ENCODE data around the gene CTNNA3. TPM values are rescaled to one million over a fixed set of nuclear protein-coding genes. Genes with fewer than 3 reads are reported as not detected.

The CTNNA3 gene
- polyA plus RNA-seq, 1 experiment: 0.26 TPM

GRCh38 chr10:67087135-67087425 lies 608.9 kb downstream of the CTNNA3 start:
- POLR2A ChIA-PET: no interaction called here
- no peak for DNase-seq (ENCODE audit: low read depth, low spot score)

GRCh38 chr10:67086327-67087134 lies 609.5 kb downstream of the CTNNA3 start:
- no peak for DNase-seq (ENCODE audit: low read depth, low spot score)
- Histone ChIP-seq H3K9me3 (ENCODE audit: control insufficient read depth, insufficient read depth, low read length) (no peaks in the 10 kb centered on the region), H3K4me3 (ENCODE audit: low read depth, low read length) (no peak overlapping the region), H3K27ac (ENCODE audit: low read depth, low read length) (no peak overlapping the region), H3K27me3 (ENCODE audit: control insufficient read depth, insufficient read depth, low read length) (no peaks in the 10 kb centered on the region)
- ChIA-PET CTCF (no interaction called here), POLR2A (no interaction called here)
- TF ChIP-seq CTCF (IDR thresholded peaks at IDR 0.05; ENCODE audit: low read depth, low read length): no peak

More at GRCh38 chr10:67087135-67087425, 608.9 kb downstream of the CTNNA3 start:
- no peak overlapping the region for H3K27ac ChIP-seq (ENCODE audit: low read depth, low read length)
- TF ChIP-seq CTCF (IDR thresholded peaks at IDR 0.05; ENCODE audit: low read depth, low read length): no peak
- CTCF ChIA-PET: no interaction called here
- no peak overlapping the region for H3K4me3 ChIP-seq (ENCODE audit: low read depth, low read length)
- H3K27me3 ChIP-seq (ENCODE audit: control insufficient read depth, insufficient read depth, low read length): no peaks in the 10 kb centered on the region
- H3K9me3 ChIP-seq (ENCODE audit: control insufficient read depth, insufficient read depth, low read length): no peaks in the 10 kb centered on the region

- no peak overlapping the region for H3K4me3 ChIP-seq (ENCODE audit: low read depth, low read length)
- DNase-seq (ENCODE audit: low read depth, low spot score): no peak
- H3K27ac ChIP-seq (ENCODE audit: low read depth, low read length): no peak overlapping the region
- H3K27me3 ChIP-seq (ENCODE audit: control insufficient read depth, insufficient read depth, low read length): no peaks in the 10 kb centered on the region
- ChIA-PET POLR2A (no interaction called here), CTCF (no interaction called here)
- TF ChIP-seq CTCF (IDR thresholded peaks at IDR 0.05; ENCODE audit: low read depth, low read length): no peak
- H3K9me3 ChIP-seq (ENCODE audit: control insufficient read depth, insufficient read depth, low read length): no peaks in the 10 kb centered on the region
Measured at GRCh38 chr10:67079126-67079525, 616.9 kb downstream of the CTNNA3 start.

GRCh38 chr10:67077376-67077775 lies 618.6 kb downstream of the CTNNA3 start:
- CTCF ChIA-PET: no interaction called here
- POLR2A ChIA-PET: no interaction called here

More at GRCh38 chr10:67077376-67077775, 618.6 kb downstream of the CTNNA3 start:
- DNase-seq (ENCODE audit: low read depth, low spot score): no peak
- Histone ChIP-seq H3K27me3 (ENCODE audit: control insufficient read depth, insufficient read depth, low read length) (no peaks in the 10 kb centered on the region), H3K27ac (ENCODE audit: low read depth, low read length) (no peak overlapping the region), H3K9me3 (ENCODE audit: control insufficient read depth, insufficient read depth, low read length) (no peaks in the 10 kb centered on the region), H3K4me3 (ENCODE audit: low read depth, low read length) (no peak overlapping the region)
- no peak for TF ChIP-seq CTCF (IDR thresholded peaks at IDR 0.05; ENCODE audit: low read depth, low read length)
